C4-2B (cell line): Measurements from ENCODE around the gene STAC2.

Experiments
- CTCF ChIP-seq: fragments of 450-650 bp; conservative IDR thresholded peaks from 2 replicates; pipeline ENCODE4 v1.5.1; 2017; ENCODE audit warnings: mild to moderate bottlenecking
- ZFX ChIP-seq: fragments of 450-650 bp; IDR thresholded peaks from 2 replicates; pipeline ENCODE4 v1.6.1; 2017

GRCh38 chr17:39169518-39169917 is 56.2 kb downstream of the STAC2 start:
- TF ChIP-seq CTCF, result no peak
- no peak for TF ChIP-seq ZFX
